Epithelial cell of esophagus (primary cell): ENCODE results near the gene SYNPR.

ENCODE experiments used
- DNase-seq: peaks from one replicate; pipeline ENCODE4 v3.0.0; 2010; ENCODE audit warnings: low read depth
- H3K4me3 ChIP-seq: 2 replicates; pipeline ENCODE4 v1.5.1; 2011; ENCODE audit warnings: mild to moderate bottlenecking, low read length, control low read depth
- TF ChIP-seq, protein P1 (sequence below): IDR thresholded peaks from 2 replicates; pipeline ENCODE4 v1.5.1; 2011; ENCODE audit warnings: low read depth, mild to moderate bottlenecking, low read length, control low read depth, inconsistent platforms; ENCODE audit not compliant: insufficient read depth; ENCODE audit errors: missing control alignments

The SYNPR gene

DNA sequence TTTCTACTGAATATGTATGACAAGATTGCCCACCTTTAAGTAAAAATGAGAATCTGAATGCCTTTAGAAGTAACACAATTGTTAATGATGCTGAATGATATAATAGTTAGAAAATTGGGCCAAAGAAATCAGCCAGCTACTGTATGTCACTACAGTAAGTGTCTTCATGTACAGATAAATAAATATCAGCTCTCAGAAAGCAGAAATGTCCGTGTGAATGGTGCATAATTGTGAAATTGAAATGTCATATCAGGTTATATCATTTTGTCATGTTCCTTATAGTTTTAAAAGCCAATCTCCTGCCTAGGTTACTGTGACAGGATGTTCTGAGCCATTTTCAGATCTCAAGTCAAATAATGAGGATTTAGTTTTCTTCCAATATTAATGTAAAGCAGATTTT, 283.8 kb downstream of the SYNPR start:
- TF ChIP-seq, protein P1, sequence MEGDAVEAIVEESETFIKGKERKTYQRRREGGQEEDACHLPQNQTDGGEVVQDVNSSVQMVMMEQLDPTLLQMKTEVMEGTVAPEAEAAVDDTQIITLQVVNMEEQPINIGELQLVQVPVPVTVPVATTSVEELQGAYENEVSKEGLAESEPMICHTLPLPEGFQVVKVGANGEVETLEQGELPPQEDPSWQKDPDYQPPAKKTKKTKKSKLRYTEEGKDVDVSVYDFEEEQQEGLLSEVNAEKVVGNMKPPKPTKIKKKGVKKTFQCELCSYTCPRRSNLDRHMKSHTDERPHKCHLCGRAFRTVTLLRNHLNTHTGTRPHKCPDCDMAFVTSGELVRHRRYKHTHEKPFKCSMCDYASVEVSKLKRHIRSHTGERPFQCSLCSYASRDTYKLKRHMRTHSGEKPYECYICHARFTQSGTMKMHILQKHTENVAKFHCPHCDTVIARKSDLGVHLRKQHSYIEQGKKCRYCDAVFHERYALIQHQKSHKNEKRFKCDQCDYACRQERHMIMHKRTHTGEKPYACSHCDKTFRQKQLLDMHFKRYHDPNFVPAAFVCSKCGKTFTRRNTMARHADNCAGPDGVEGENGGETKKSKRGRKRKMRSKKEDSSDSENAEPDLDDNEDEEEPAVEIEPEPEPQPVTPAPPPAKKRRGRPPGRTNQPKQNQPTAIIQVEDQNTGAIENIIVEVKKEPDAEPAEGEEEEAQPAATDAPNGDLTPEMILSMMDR: no peak
- DNase-seq: no peak
- no peak overlapping the region for H3K4me3 ChIP-seq

DNA sequence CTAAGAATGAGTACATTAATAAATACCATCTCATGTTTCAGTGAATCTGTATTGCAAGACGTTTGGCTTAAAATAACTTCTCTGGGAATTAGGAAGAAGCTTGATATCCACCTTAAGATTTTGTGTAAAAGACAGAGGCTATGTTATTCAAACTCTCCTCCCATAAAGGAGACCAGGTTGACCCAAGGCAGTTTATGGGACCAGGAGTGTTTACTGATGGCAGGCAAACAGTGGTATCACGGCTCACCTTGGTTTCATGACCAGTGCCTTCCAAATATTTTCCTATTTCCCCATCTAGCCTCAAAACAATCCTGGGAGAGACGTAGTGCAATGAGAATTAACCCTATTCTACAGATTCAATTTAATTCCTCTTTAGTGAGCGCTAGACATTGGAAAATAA, 284.2 kb downstream of the SYNPR start:
- TF ChIP-seq, protein P1: no peak
- no peak for DNase-seq
- H3K4me3 ChIP-seq: no peak overlapping the region

DNA sequence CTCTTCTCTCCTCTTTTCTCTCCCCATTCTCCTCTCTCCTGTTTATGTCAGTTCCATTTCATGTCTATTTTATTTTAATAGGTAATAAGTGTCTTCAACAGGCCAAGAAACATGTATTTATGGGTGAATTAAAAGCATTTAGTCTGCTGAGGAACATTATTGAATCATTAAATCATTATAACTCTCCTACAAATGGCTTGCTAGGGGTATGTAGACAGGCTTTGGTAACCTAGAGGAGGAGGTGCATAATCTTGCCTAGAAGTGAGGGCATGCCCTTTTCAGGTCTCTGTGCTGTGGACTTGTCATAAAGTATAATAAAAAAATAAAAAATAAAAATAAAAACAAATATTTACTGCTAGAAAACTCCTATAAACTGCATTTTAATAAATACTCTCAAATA, 285.5 kb downstream of the SYNPR start:
- DNase-seq: no peak
- TF ChIP-seq, protein P1: no peak
- no peak overlapping the region for H3K4me3 ChIP-seq

DNA sequence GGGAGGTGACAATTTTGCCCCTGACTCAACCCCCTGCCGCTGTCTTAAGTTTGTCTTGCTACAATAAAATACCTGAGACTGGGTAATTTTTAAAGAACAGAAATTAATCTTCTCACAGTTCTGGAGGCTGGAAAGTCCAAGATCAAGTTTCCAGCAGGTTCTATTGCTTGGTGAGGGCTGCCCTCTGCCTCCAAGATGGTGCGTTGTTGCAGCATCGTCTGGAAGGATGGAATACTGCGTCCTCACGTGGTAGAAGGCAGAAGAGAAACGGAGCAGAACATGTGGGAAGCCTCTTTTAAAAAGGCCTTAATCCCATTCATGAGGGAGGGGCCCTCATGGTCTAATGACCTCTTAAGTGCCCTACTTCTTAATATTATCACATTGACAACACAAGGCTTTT, 287.1 kb downstream of the SYNPR start:
- TF ChIP-seq, protein P1: no peak
- H3K4me3 ChIP-seq: no peak overlapping the region
- no peak for DNase-seq

DNA sequence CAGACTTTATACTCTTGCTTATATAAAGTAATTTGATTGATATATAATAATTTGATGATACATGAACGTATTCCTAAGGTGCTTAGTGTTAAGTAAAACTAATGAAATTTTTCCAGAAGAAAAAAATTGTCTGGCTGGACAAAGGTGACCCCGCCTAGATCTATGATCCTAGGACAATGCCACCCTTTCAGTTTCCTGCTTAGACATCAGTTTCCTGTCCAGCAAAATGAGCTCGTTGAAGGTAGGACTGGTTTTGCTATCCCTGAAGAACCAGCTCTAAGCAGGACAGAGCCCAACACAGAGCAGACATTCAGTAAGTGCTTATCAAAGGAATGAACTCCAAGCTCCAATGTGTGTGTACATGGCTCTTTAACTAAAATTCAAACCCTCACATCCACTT, 293.6 kb downstream of the SYNPR start:
- DNase-seq: no peak
- TF ChIP-seq, protein P1: no peak
- no peak overlapping the region for H3K4me3 ChIP-seq

DNA sequence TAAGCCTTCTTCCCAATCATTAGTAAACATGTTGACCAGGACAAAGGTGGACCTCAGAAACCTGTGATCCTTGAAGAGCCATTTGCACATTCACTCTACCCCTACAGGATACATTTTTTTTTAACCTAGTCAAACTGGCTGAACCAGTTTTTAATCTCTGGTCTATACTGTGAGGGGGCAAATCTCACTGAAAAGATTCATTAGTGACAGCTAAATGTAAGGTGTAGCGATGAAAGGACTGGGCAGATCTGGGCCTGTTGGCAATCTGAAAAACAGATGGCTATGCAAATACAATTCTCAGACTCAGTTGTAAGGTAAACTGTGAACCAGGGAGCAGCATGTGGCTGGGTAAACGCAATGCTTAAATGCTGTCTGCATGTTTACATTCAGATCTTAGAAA, 298.7 kb downstream of the SYNPR start:
- DNase-seq: peak; percentile 79
- no peak overlapping the region for H3K4me3 ChIP-seq
- TF ChIP-seq, protein P1: no peak

DNA sequence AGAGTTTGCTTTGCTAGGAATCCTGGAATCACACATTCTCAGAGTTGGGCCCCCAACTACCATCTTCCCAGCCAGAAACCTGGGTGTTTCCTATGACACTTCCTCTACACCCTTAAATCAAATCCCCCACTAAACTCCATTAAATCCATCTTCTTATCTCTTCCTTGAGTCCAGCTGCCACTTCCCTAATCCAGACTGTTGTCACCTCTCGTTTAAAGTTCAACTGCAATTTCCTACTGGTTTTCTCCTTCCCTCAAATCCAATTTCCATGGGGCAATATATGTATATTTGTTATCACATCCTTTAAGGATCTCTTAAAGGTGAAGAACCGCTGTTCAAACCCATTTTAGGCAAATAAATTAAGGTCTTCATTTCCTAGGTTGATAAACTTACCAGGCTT, 300.8 kb downstream of the SYNPR start:
- no peak overlapping the region for H3K4me3 ChIP-seq
- no peak for DNase-seq
- TF ChIP-seq, protein P1: no peak
